Measurements from ENCODE around the gene CLEC16A.

The CLEC16A gene

GRCh38 chr16:11130978-11131665 lies 186.8 kb downstream of the CLEC16A start:
- FAIRE-seq, result no peak
- TF ChIP-seq POLR2A (IDR thresholded peaks at IDR 0.05; ENCODE audit: low read depth, low read length) (no peak), TAF1 (IDR thresholded peaks at IDR 0.05; ENCODE audit: low read depth, low read length) (no peak), PAX5 (IDR thresholded peaks at IDR 0.05; ENCODE audit: insufficient read depth, low read length, severe bottlenecking) (no peak), POU2F2 (IDR thresholded peaks at IDR 0.05; ENCODE audit: low read depth, low read length) (no peak), POLR2AphosphoS5 (IDR thresholded peaks at IDR 0.05; ENCODE audit: low read depth, low read length) (no peak), SPI1 (IDR thresholded peaks at IDR 0.05; ENCODE audit: low read depth, low read length) (no peak)
- no peak for DNase-seq (ENCODE audit: insufficient read length, low spot score)

DNA sequence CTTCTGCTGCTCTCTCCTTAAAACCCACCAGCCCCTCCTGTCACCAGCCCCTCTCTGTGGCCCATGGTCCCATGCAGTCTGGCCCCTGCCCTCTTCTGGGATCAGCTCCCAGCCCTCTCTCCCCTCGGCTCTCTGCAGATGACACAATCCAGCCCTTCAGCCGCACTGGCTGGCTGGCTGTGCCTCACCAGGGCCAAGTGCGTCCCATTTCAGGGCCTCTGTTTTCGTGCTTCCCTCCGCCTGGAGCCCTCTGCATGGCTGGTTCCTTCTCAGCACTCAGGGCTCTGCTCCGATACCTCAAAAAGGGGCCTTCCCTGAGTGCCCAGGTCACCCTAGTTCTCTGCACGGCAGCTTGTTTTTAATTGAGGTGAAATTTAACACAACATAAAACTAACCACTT lies 187.3 kb downstream of the CLEC16A start:
- TF ChIP-seq POU2F2 (IDR thresholded peaks at IDR 0.05; ENCODE audit: low read depth, low read length), result no peak
- TF ChIP-seq PAX5 (IDR thresholded peaks at IDR 0.05; ENCODE audit: insufficient read depth, low read length, severe bottlenecking), result no peak
- TF ChIP-seq POLR2AphosphoS5 (IDR thresholded peaks at IDR 0.05; ENCODE audit: low read depth, low read length), result no peak
- no peak for TF ChIP-seq POLR2A (IDR thresholded peaks at IDR 0.05; ENCODE audit: low read depth, low read length)
- no peak for TF ChIP-seq SPI1 (IDR thresholded peaks at IDR 0.05; ENCODE audit: low read depth, low read length)
- no peak for TF ChIP-seq TAF1 (IDR thresholded peaks at IDR 0.05; ENCODE audit: low read depth, low read length)
- DNase-seq (ENCODE audit: insufficient read length, low spot score) (no peak), FAIRE-seq (no peak)

GRCh38 chr16:11133344-11133943 lies 189.1 kb downstream of the CLEC16A start:
- TF ChIP-seq POLR2A (IDR thresholded peaks at IDR 0.05; ENCODE audit: low read depth, low read length), result no peak
- TF ChIP-seq POU2F2 (IDR thresholded peaks at IDR 0.05; ENCODE audit: low read depth, low read length), result no peak
- no peak for TF ChIP-seq SPI1 (IDR thresholded peaks at IDR 0.05; ENCODE audit: low read depth, low read length)
- no peak for TF ChIP-seq PAX5 (IDR thresholded peaks at IDR 0.05; ENCODE audit: insufficient read depth, low read length, severe bottlenecking)
- no peak for TF ChIP-seq POLR2AphosphoS5 (IDR thresholded peaks at IDR 0.05; ENCODE audit: low read depth, low read length)
- TF ChIP-seq TAF1 (IDR thresholded peaks at IDR 0.05; ENCODE audit: low read depth, low read length), result no peak
- DNase-seq (ENCODE audit: insufficient read length, low spot score) (no peak), FAIRE-seq (no peak)

DNA sequence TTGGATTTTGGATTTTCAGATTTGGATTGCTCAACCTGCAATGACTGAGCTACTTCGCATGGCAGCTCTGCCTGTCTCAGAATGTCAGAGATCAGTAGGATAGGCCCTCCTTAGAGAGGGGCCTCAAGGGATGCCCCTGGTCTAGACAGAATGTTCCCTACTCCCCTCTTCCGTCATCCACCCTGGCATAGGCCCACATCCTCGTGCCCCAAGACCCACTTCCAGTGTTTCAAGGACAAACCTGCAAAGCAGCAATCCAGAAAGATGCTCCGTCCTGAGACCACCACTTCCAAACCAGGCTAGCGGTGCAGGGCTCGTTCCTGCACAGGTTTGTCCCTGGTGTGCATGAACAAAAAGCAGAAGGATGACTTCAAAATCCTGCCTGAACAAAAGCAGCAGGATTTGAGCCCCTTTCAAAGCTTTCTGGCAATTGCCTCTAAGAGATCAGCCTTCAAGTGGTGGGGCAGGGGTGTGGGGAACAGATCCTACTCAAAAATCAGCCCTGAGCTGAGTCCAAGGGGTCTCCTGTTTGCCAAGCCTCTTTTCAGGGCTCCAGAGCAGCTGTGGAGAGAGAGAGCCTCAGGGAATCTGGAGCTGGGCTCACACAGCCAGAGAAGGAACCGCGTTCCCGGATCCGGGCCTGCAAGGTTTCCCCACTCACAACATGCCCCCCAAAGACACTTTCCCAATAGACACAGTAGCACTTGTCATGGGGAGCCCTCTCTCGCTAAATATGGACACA lies 190.5 kb downstream of the CLEC16A start:
- DNase-seq (ENCODE audit: insufficient read length, low spot score) (no peak), FAIRE-seq (no peak)
- TF ChIP-seq SPI1 (IDR thresholded peaks at IDR 0.05; ENCODE audit: low read depth, low read length), result no peak
- no peak for TF ChIP-seq TAF1 (IDR thresholded peaks at IDR 0.05; ENCODE audit: low read depth, low read length)
- TF ChIP-seq POLR2AphosphoS5 (IDR thresholded peaks at IDR 0.05; ENCODE audit: low read depth, low read length), result no peak
- no peak for TF ChIP-seq PAX5 (IDR thresholded peaks at IDR 0.05; ENCODE audit: insufficient read depth, low read length, severe bottlenecking)
- no peak for TF ChIP-seq POU2F2 (IDR thresholded peaks at IDR 0.05; ENCODE audit: low read depth, low read length)
- TF ChIP-seq POLR2A (IDR thresholded peaks at IDR 0.05; ENCODE audit: low read depth, low read length), result no peak

GRCh38 chr16:11135464-11135973 lies 191.2 kb downstream of the CLEC16A start:
- no peak for DNase-seq (ENCODE audit: insufficient read length, low spot score)
- TF ChIP-seq POU2F2 (IDR thresholded peaks at IDR 0.05; ENCODE audit: low read depth, low read length) (no peak), POLR2A (IDR thresholded peaks at IDR 0.05; ENCODE audit: low read depth, low read length) (no peak), TAF1 (IDR thresholded peaks at IDR 0.05; ENCODE audit: low read depth, low read length) (no peak), PAX5 (IDR thresholded peaks at IDR 0.05; ENCODE audit: insufficient read depth, low read length, severe bottlenecking) (no peak), SPI1 (IDR thresholded peaks at IDR 0.05; ENCODE audit: low read depth, low read length) (no peak), POLR2AphosphoS5 (IDR thresholded peaks at IDR 0.05; ENCODE audit: low read depth, low read length) (no peak)
- FAIRE-seq, result no peak

GRCh38 chr16:11136600-11136999 lies 192.2 kb downstream of the CLEC16A start:
- TF ChIP-seq POLR2AphosphoS5 (IDR thresholded peaks at IDR 0.05; ENCODE audit: low read depth, low read length), result no peak
- no peak for TF ChIP-seq PAX5 (IDR thresholded peaks at IDR 0.05; ENCODE audit: insufficient read depth, low read length, severe bottlenecking)
- TF ChIP-seq SPI1 (IDR thresholded peaks at IDR 0.05; ENCODE audit: low read depth, low read length), result no peak
- no peak for TF ChIP-seq TAF1 (IDR thresholded peaks at IDR 0.05; ENCODE audit: low read depth, low read length)
- TF ChIP-seq POU2F2 (IDR thresholded peaks at IDR 0.05; ENCODE audit: low read depth, low read length), result no peak
- no peak for TF ChIP-seq POLR2A (IDR thresholded peaks at IDR 0.05; ENCODE audit: low read depth, low read length)
- DNase-seq (ENCODE audit: insufficient read length, low spot score), result no peak
- FAIRE-seq, result no peak

GRCh38 chr16:11138022-11138768 lies 193.8 kb downstream of the CLEC16A start:
- no peak for TF ChIP-seq SPI1 (IDR thresholded peaks at IDR 0.05; ENCODE audit: low read depth, low read length)
- TF ChIP-seq PAX5 (IDR thresholded peaks at IDR 0.05; ENCODE audit: insufficient read depth, low read length, severe bottlenecking), result no peak
- no peak for TF ChIP-seq POU2F2 (IDR thresholded peaks at IDR 0.05; ENCODE audit: low read depth, low read length)
- no peak for TF ChIP-seq POLR2A (IDR thresholded peaks at IDR 0.05; ENCODE audit: low read depth, low read length)
- TF ChIP-seq POLR2AphosphoS5 (IDR thresholded peaks at IDR 0.05; ENCODE audit: low read depth, low read length), result no peak
- FAIRE-seq (no peak), DNase-seq (ENCODE audit: insufficient read length, low spot score) (no peak)

- no peak for DNase-seq (ENCODE audit: insufficient read length, low spot score)
- TF ChIP-seq POLR2AphosphoS5 (IDR thresholded peaks at IDR 0.05; ENCODE audit: low read depth, low read length) (no peak), TAF1 (IDR thresholded peaks at IDR 0.05; ENCODE audit: low read depth, low read length) (no peak), SPI1 (IDR thresholded peaks at IDR 0.05; ENCODE audit: low read depth, low read length) (no peak), POU2F2 (IDR thresholded peaks at IDR 0.05; ENCODE audit: low read depth, low read length) (no peak), POLR2A (IDR thresholded peaks at IDR 0.05; ENCODE audit: low read depth, low read length) (no peak), PAX5 (IDR thresholded peaks at IDR 0.05; ENCODE audit: insufficient read depth, low read length, severe bottlenecking) (no peak)
- FAIRE-seq, result no peak
Observed at GRCh38 chr16:11138769-11139325, 194.5 kb downstream of the CLEC16A start.

Measured in GM12891 (cell line).